Skin epidermis (tissue), 12 donors: ENCODE results near the gene RBFOX2.
A peak's percentile ranks its signal among the peaks of the same experiment; 100 is the strongest.
"Not testable (repeated sequence)": the region's sequence is repeated elsewhere in the genome, so short reads cannot be mapped to it uniquely, and the experiment has no call there.

Experiments
- H3K27ac ChIP-seq, 21 experiments: fragments of 200-600 bp; sonication (generic) in 11 of 21; one replicate each; pipeline ENCODE4 v1.5.0; 2020; ENCODE audit warnings: mild to moderate bottlenecking in 3 of 21, inconsistent platforms in 2 of 21, moderate library complexity in 2 of 21
- H3K4me3 ChIP-seq, 7 experiments: fragments of 200-600 bp; sonication (generic) in 2 of 7; one replicate each; pipeline ENCODE4 v1.5.0; 2020; ENCODE audit warnings: inconsistent platforms in 2 of 7, mild to moderate bottlenecking in 2 of 7, moderate library complexity in 1 of 7

RBFOX2 gene

DNA sequence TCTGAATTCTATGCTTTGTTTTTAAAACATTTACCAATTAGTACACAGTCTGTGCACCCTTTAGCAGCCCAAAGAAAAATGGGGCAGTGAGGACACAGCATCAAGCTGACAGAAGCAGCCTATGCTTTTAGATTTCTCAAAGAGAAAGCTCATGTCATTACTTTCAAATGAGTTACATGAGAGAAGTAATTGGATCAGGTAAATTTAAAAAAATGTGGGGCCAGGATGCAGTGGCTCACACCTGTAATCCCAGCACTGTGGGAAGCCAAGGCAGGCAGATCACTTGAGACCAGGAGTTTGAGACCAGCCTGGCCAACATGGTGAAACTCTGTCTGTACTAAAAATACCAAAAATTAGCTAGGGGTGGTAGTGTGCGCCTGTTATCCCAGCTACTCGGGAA lies 253.3 kb downstream of the RBFOX2 start:
- no peak overlapping the region for H3K4me3 ChIP-seq
- no peak overlapping the region for H3K27ac ChIP-seq

DNA sequence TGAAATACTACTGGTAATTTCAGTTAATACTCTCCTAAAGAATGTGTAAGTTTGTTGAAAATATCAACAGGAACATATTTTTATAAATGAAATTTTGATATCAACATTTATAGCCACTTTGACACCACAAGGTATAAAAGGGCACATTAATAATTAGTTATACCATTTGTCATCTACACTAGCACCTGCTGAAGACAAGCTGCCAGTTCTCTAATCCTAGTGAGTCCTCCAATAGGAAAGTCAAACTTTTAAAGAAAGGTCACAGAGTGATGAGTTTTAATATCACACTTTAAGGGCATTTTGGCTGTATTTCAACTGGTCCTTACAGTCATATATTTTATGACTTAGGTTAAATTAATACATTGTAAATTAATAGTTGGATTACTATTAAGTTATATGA lies 258.6 kb downstream of the RBFOX2 start:
- Histone ChIP-seq H3K27ac (no peak overlapping the region), H3K4me3 (no peak overlapping the region)

DNA sequence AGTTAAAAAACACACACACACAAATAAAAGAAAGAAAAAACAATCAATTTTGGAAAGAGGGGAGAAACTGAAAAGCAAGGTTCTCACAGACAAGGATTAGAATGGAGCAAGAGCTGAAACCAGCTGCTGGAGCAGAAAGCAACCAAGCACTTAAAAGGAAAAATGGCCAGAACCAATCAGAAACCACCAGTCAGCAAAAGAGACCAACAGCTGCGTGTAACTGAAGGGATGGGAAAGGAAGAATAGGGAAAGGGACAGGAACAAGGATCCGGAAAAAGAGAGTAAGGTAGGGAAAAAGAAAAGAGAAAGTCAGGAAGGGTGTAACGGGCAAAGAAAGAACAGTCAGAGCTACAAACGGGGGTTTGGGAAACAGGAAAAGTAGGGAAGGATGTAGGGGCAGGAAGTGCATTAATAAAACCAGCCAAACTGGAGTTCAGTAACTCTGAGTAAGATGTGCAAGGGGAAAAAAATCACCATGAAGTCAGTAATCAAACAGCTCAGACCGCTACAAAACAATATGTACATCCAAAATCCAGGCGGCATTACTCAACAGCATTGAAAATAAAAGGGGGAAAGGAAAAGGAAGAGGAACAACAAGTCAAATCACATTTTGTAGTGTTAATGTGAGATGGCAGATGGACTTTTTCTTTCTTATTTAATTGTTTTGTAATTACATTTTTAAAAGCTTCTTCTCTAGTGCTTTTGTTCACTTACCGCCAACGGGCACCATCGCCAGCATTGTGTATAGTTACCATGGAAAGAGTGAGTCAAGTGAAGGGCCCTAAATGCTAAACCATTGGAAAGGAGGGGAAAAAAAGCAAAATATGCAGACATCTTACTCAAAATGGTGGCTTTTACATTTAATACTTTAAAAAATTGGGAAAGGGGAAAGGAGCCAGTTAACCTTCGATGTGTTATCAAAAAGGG lies 261.7 kb downstream of the RBFOX2 start:
- Histone ChIP-seq H3K4me3 (no peak overlapping the region), H3K27ac (peak overlapping the region in 3 of 21 experiments; percentile 18 to 56 (median 18))

DNA sequence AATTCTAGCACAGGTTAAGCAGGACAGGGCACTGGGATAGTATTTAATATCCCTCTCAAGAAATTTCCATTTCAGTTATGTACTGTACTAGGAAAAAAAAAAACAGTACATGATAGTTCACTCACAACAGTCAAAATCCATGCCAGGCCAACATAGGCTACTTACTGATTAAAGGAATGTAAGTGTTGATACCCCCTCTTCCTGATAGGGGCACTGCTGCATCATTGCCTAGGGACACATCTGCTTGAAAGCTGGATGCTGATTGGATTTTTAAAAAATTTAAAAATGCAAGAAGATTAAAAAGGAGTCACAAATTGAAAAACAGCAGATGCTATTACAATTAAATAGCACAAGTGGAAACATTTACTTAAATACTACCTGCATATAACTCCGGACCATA lies 267.6 kb downstream of the RBFOX2 start:
- no peak overlapping the region for H3K27ac ChIP-seq
- no peak overlapping the region for H3K4me3 ChIP-seq

DNA sequence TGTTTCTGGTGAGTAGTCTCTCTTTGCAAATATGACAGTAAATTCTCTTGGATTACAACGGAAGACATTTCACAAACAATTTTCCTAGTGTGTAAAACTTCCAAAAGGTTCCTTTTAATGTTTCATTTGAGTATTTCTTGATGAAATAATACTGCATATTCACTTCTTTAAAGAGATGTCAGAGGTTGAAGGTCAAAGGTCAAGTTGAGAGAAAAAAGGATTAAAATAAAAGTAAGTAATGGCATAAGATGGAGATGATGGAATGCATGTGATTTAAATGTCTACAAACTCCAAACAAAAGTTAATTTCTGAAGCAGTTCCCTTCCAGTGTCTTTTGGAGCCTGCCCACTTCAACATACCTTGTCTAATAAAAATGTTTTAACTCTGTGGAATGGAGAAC lies 270.2 kb downstream of the RBFOX2 start:
- Histone ChIP-seq H3K27ac (no peak overlapping the region), H3K4me3 (no peak overlapping the region)

DNA sequence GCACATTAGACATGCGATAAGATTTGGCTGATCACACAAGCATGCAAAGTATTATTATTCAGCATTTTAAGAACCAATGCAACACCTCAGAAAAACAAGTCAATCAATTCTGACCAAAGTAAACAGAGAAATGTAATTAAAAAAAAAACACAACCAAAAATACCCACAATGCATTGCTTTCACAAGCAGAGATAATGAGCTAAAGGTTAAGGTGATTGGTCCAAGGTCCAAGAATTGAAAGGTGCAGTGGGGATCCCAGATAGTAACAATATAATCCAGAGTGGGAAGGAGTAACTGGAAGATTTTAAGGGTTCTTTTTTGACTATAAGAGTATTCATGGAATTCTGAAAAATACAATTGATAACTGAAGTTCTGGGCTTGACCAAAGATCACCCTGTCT lies 271.9 kb downstream of the RBFOX2 start:
- Histone ChIP-seq H3K27ac (no peak overlapping the region), H3K4me3 (no peak overlapping the region)

- Histone ChIP-seq H3K27ac (no peak overlapping the region), H3K4me3 (no peak overlapping the region)
These were observed 273.9 kb downstream of the RBFOX2 start for GRCh38 chr22:35754761-35755160.

DNA sequence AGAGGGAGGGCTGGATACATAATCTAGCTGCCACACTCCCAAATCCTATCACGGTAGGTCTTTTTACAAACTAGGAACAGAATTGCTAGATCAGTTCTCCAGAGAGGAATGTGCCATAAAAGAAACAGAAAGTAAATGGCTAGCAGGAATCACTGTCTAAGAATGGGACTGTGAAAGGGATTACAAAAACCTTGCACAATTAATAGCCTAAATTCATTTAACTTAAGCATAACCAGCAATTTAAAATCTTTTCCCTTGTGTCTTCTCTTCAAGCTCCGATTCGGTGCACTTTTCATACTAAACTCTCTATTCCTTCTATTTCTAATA lies 275.8 kb downstream of the RBFOX2 start:
- Histone ChIP-seq H3K27ac (peak overlapping the region in 4 of 21 experiments; percentile 4 to 35 (median 23)), H3K4me3 (no peak overlapping the region)

GRCh38 chr22:35752006-35752862 lies 276.4 kb downstream of the RBFOX2 start:
- Histone ChIP-seq H3K4me3 (no peak overlapping the region), H3K27ac (peak overlapping the region in 4 of 21 experiments; percentile 4 to 35 (median 23))

DNA sequence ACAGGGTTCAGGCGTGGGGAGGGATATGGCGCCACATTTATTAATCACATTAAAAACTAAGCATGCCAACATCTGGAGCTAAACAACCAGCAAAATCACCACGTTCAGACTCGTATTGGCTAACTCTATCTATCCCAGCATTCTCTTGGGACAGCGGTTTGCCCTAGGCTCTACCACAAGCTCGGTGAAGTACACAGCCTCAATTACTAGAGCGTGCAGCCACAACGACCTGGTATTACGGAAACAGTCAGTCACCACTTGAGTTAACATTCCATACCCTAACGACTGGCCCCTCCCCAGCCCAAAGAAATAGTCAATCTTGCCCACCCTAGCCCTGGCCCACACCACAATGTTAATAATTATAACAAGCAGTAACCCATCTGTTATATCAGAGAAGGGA lies 278.8 kb downstream of the RBFOX2 start:
- Histone ChIP-seq H3K27ac (no peak overlapping the region), H3K4me3 (no peak overlapping the region)

DNA sequence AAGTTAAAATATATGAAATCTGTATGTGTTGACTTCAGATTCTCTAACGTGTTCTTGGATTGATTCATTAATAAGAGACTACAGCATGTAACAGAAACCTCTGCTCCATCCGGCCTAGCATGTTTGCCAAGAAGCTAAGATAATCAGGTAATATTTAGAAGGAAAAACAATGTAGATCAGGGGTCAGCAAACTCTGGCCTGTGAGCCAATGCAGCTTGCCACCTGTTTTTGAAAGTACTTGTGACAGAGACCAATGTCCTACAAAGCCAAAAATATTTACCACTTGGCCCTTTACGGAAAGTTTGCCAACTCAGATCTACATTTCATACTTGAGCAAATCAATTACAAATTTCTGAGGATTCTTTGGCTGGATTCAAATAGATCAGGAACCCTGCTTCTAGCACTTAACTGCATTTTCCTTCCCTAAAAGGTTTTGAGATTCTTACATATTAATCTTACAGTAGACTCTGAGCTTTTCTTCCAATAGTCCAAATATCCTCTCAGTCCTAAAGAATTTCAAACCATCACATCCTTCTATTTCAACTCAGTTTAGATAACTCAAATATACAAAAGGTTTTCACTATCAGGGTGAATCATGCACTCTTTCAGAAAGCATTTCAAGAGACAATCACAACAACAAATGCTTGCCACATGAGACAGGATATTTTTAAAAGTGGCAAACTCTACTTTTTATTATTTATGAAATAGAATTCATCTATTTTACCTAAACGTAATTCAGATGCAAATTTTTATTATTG lies 281.5 kb downstream of the RBFOX2 start:
- H3K27ac ChIP-seq: peak overlapping the region in 1 of 21 experiments; percentile 7

DNA sequence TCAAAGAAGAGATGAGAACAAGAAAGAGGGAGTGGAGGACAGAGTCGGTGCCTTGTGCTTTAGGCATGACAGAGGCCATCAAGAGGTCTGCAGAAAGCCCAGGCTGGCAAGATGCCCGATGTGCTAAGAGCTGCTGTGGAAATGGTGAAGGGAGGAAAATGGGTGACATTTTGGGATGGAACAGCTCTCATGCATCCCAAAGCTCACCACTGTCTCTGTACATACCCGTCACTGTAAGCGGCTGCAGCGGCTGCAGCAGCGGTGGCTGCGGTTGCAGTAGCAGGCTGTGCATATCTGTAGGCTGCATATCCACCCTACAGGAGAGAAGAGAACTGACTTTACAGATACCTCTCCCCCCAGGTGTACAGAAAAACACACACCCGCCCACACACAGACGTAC lies 282.4 kb downstream of the RBFOX2 start:
- no peak overlapping the region for H3K4me3 ChIP-seq
- no peak overlapping the region for H3K27ac ChIP-seq

More for the DNA sequence above, 281.5 kb downstream of the RBFOX2 start:
- H3K4me3 ChIP-seq: no peak overlapping the region

DNA sequence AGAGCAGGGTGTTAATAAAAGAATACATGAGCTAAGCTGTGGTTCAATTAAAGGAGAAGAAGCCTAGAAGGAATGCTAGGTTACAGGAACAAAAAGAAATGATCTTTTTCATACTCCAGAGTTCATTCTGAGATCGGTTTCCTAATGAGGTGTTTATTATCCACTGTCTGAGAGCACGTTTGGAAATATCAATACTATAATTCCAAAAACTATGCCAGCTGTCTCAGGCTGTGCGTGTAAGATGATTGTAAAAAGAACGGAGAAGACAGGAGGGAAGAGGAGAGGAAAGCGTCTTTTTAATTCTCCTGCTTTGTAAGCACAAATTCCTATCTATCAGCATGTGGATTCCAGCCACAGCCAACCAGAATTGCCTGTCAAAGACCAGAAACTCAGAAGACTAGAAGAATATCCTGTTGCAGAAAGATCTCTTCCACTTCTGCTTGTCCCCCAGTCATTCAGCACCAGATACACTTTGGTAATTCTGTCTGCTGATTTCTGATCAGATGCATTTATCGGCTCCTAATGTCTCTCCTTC lies 285.2 kb downstream of the RBFOX2 start:
- no peak overlapping the region for H3K4me3 ChIP-seq
- H3K27ac ChIP-seq: peak overlapping the region in 4 of 21 experiments; percentile 13 to 63 (median 26)

- peak overlapping the region in 5 of 21 experiments; percentile 0 to 64 (median 34) for H3K27ac ChIP-seq
These were observed 286.1 kb downstream of the RBFOX2 start for GRCh38 chr22:35742342-35743100.

DNA sequence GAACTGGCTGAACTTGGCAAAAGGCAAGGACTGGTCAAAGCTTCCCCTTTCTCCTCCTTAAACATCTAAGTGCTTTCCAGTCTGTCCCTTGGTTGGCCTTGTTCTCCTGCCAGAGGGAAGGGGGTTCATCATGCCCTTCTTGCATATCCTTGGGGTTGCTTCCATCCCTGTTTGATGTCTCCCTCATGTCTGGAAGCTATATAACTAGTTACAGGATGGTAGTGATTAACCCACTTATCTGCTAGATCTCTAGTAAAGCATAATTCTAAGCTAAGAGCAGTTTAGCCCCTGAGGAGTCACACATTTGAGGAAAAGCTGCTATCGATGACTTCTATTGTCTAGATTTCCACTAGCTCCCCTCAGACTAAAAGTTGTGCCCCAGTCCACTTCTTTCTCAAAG lies 288.0 kb downstream of the RBFOX2 start:
- H3K27ac ChIP-seq: no peak overlapping the region
- H3K4me3 ChIP-seq: no peak overlapping the region

More at GRCh38 chr22:35742342-35743100, 286.1 kb downstream of the RBFOX2 start:
- H3K4me3 ChIP-seq: no peak overlapping the region

DNA sequence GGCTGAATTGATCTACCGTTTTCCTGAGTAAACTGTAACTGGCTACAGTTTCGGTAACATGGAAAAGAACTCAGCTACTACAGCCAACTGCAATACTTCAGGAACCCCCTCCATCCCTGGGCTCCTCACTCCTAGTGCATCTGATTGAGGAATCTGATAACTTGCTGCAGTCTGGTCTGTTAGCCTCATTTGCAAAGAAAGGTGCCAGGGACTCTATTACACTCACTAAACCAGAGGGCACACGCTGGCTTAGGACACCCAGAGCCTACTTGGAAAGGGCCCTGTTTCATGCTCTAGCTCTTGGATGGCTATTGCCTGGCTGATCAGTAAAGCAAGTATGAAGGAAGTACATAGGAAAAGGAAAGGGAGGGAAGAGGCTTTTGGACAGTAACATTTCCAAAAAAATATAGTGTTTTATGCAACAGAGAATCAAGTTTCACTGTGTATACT lies 288.7 kb downstream of the RBFOX2 start:
- H3K4me3 ChIP-seq: no peak overlapping the region
- H3K27ac ChIP-seq: no peak overlapping the region

- no peak overlapping the region for H3K4me3 ChIP-seq
- H3K27ac ChIP-seq: no peak overlapping the region
These were observed 289.3 kb downstream of the RBFOX2 start for GRCh38 chr22:35739076-35739930.

- H3K4me3 ChIP-seq, H3K27ac ChIP-seq: not testable (repeated sequence)
These were observed 290.7 kb downstream of the RBFOX2 start for GRCh38 chr22:35737886-35738285.
